GM12878 (cell line): ENCODE data around the gene ALDH1A2. TPM values are rescaled to one million over a fixed set of nuclear protein-coding genes. Genes with fewer than 3 reads are reported as not detected.

ENCODE experiments used
- ATAC-seq: fragments of 200-7000 bp; cut with Tn5 transposase; 3 replicates; pipeline ENCODE4 v1.9.1; 2020; ENCODE audit warnings: mild to moderate bottlenecking, moderate library complexity
- BruUV-seq: library from RNA; stranded (reverse); fragments of 400-500 nt; replicated peaks from 2 replicates; lab custom pipeline; 2021; lab: Mats Ljungman, UMichigan
- CTCF ChIA-PET: fragments of 300-600 bp; sonication (Branson Sonifier 250); formaldehyde crosslinking; extraction: SDS; loops from one replicate; lab custom pipeline; 2021; ENCODE audit warnings: inconsistent platforms; lab: Yijun Ruan, JAX
- POLR2A ChIA-PET: fragments of 350-600 bp; formaldehyde crosslinking; extraction: SDS; loops from one replicate; lab custom pipeline; 2021; ENCODE audit warnings: inconsistent platforms; lab: Charles Lee
- RAD21 ChIA-PET: fragments of 300-600 bp; sonication (Branson Sonifier 250); formaldehyde crosslinking; loops from one replicate; lab custom pipeline; 2023; ENCODE audit warnings: antibody characterized with exemption; ENCODE audit not compliant: unreplicated experiment; lab: Charles Lee
- SMC1A ChIA-PET: fragments of 300-600 bp; sonication (Branson Sonifier 250); formaldehyde crosslinking; loops from one replicate; lab custom pipeline; 2023; ENCODE audit not compliant: unreplicated experiment, uncharacterized antibody; lab: Charles Lee
- DNase-seq: peaks from one replicate; pipeline ENCODE4 v3.0.0-alpha.2; 2011; ENCODE audit warnings: low read depth, low spot score
- FAIRE-seq: peaks from 3 replicates; lab custom pipeline; 2011; peaks lifted over from hg19 to GRCh38; lab: Jason Lieb, UNC
- H2AFZ ChIP-seq: 2 replicates; pipeline ENCODE4 v1.6.0; 2011; ENCODE audit warnings: low read depth, low read length, control low read depth; ENCODE audit not compliant: control insufficient read depth
- H3K27ac ChIP-seq: 2 replicates; pipeline ENCODE4 v1.5.1; 2011; ENCODE audit warnings: control low read depth; ENCODE audit not compliant: control insufficient read depth, insufficient read depth
- H3K27me3 ChIP-seq, 2 experiments: replicated peaks in 1 of 2; 2 replicates each; pipeline versions ENCODE4 v1.6.0 to v1.6.1; 2011; ENCODE audit warnings: low read length in 1 of 2; ENCODE audit not compliant: control insufficient read depth in 2 of 2, insufficient read depth in 2 of 2
- H3K36me3 ChIP-seq, 2 experiments: 2 replicates each; pipeline ENCODE4 v1.5.1; 2011; ENCODE audit warnings: low read length in 1 of 2; ENCODE audit not compliant: control insufficient read depth in 2 of 2, insufficient read depth in 2 of 2
- H3K4me1 ChIP-seq: 2 replicates; pipeline ENCODE4 v1.6.1; 2011; ENCODE audit warnings: mild to moderate bottlenecking, low read length, moderate library complexity, mixed read lengths; ENCODE audit not compliant: control insufficient read depth, insufficient read depth
- H3K4me2 ChIP-seq: 2 replicates; pipeline ENCODE4 v1.6.0; 2011; ENCODE audit warnings: control low read depth; ENCODE audit not compliant: control insufficient read depth, insufficient read depth
- H3K4me3 ChIP-seq: fragments of 200-600 bp; sonication (generic); 2 replicates; pipeline ENCODE4 v1.5.1; 2016
- H3K79me2 ChIP-seq: 2 replicates; pipeline ENCODE4 v1.6.0; 2011; ENCODE audit warnings: low read length; ENCODE audit not compliant: control insufficient read depth, insufficient read depth
- H3K9ac ChIP-seq: 2 replicates; pipeline ENCODE4 v1.8.0; 2011; ENCODE audit warnings: low read length, control low read depth, mixed read lengths; ENCODE audit not compliant: control insufficient read depth, insufficient read depth
- H3K9me3 ChIP-seq: replicated peaks from 3 replicates; pipeline ENCODE4 v1.5.1; 2011; ENCODE audit warnings: mild to moderate bottlenecking, low read length; ENCODE audit not compliant: control insufficient read depth, insufficient read depth
- H4K20me1 ChIP-seq: 2 replicates; pipeline ENCODE4 v1.6.0; 2011; ENCODE audit not compliant: control insufficient read depth, insufficient read depth
- BCL3 ChIP-seq: IDR thresholded peaks from 2 replicates; pipeline ENCODE4 v1.6.1; 2011; ENCODE audit warnings: borderline replicate concordance, low read depth, mild to moderate bottlenecking, moderate library complexity, low read length; ENCODE audit not compliant: insufficient read depth, poor library complexity, severe bottlenecking
- IRF3 ChIP-seq: fragments of 450-650 bp; IDR thresholded peaks from 2 replicates; pipeline ENCODE4 v1.6.1; 2014; ENCODE audit warnings: mild to moderate bottlenecking
- MLLT1 ChIP-seq: fragments of 450-650 bp; IDR thresholded peaks from 2 replicates; pipeline ENCODE4 v1.6.1; 2016; ENCODE audit warnings: mild to moderate bottlenecking
- RBBP5 ChIP-seq: fragments of 200-600 bp; sonication (generic); conservative IDR thresholded peaks from 2 replicates; pipeline ENCODE4 v1.6.1; 2016
- SUZ12 ChIP-seq: fragments of 200-600 bp; sonication (generic); IDR thresholded peaks from one replicate; pipeline ENCODE4 v1.6.1; 2018; ENCODE audit warnings: antibody characterized with exemption, mild to moderate bottlenecking; ENCODE audit not compliant: unreplicated experiment
- TCF3 ChIP-seq: IDR thresholded peaks from 2 replicates; pipeline ENCODE4 v1.6.1; 2012; ENCODE audit warnings: low read depth, mild to moderate bottlenecking, low read length, borderline replicate concordance; ENCODE audit not compliant: insufficient read depth
- USF2 ChIP-seq: IDR thresholded peaks from 2 replicates; pipeline ENCODE4 v1.6.1; 2011; ENCODE audit warnings: low read depth, low read length, improper control_type of control experiment, borderline replicate concordance
- WGBS: methylation state at CpG from one replicate; pipeline ENCODE4 v1.1.6; 2016; ENCODE audit warnings: low lambda C conversion rate; ENCODE audit not compliant: insufficient replicate concordance, insufficient coverage; ENCODE audit errors: missing lambda C conversion rate; 5-methylcytosine and 5-hydroxymethylcytosine counted together
- in situ Hi-C: fragments of 300-500 bp; cut with MboI; formaldehyde crosslinking; loops from 9 replicates; pipeline ENCODE4 v1.14.3; 2018; ENCODE audit warnings: mixed read lengths
- intact Hi-C: fragments of 100-400 bp; cut with micrococcal nuclease; formaldehyde crosslinking; loops from one replicate; pipeline ENCODE4 v1.14.2; 2022; ENCODE audit not compliant: unreplicated experiment
- polyA plus RNA-seq, 11 experiments: library from polyadenylated mRNA; depleted of rRNA in 4 of 11; unstranded in 6 of 11; stranded (reverse) in 5 of 11; fragments of >200 nt; fragmentation: Nextera tagmentation in 4 of 11; fragmentation: Illumina TruSeq in 1 of 11; extraction: Ambion mirVana in 4 of 11; extraction: Trizol in 1 of 11; gene quantifications; 1 replicate in 1 of 11; 2 replicates in 10 of 11; pipeline versions ENCODE4 v1.2.1 to v1.2.3, GENCODE V29; 2011 to 2016; ENCODE audit warnings: inconsistent platforms in 2 of 11, missing spikeins in 2 of 11, low read depth in 1 of 11
- total RNA-seq, 4 experiments: library from RNA; depleted of rRNA in 3 of 4; stranded (reverse); fragments of >200 nt in 3 of 4; fragmentation: Illumina TruSeq in 1 of 4; extraction: Trizol in 1 of 4; gene quantifications; 2 replicates each; pipeline versions ENCODE4 v1.2.1 to v1.2.3, GENCODE V29; 2013 to 2021
- TF ChIP-seq, protein P1 (sequence below): fragments of 450-650 bp; IDR thresholded peaks from 2 replicates; pipeline ENCODE4 v1.6.1; 2018; ENCODE audit warnings: mild to moderate bottlenecking, low read depth, moderate library complexity; ENCODE audit not compliant: partially characterized antibody
- TF ChIP-seq, protein P2 (sequence below): fragments of 450-650 bp; formaldehyde crosslinking; IDR thresholded peaks from 2 replicates; pipeline ENCODE4 v1.4.0; 2022; ENCODE audit warnings: mild to moderate bottlenecking, moderate library complexity

Gene ALDH1A2
- total and polyA plus RNA-seq, 10 of the 15 experiments (the other 5 are each of a cell fraction or from before 2014, with no cell fraction given), result 0.06 to 0.92 (median 0.18) TPM; not detected in 5

- Histone ChIP-seq H3K9me3 (no peaks in the 10 kb centered on the region; the same call in 2 of the 3 replicates), H3K9ac (no peak overlapping the region), H3K4me2 (no peak overlapping the region), H3K27ac (no peak overlapping the region), H3K27me3 (peaks cover 2 to 16% of the 10 kb centered on the region in 2 experiments), H4K20me1 (no peaks in the 10 kb centered on the region), H3K4me1 (no peaks in the 10 kb centered on the region), H2AFZ (no peak overlapping the region), H3K79me2 (no peaks in the 10 kb centered on the region), H3K4me3 (no peak overlapping the region), H3K36me3 (no peaks in the 10 kb centered on the region)
- no peak for FAIRE-seq
- CTCF ChIA-PET, result interaction anchor here (0.7 to 1.7 kb wide), 4 partner anchors 9 to 119 kb away, joined by 3 to 5 read pairs (median 4); no protein-coding TSS in a partner anchor
- POLR2A ChIA-PET, result no interaction called here
- DNase-seq, result no peak
- intact Hi-C loops (loop anchor here (10.0 kb wide), 1 partner anchor 500 kb away; no protein-coding TSS in a partner anchor), in situ Hi-C loops (no loop called here)
- RAD21 ChIA-PET, result no interaction called here
- no peak for ATAC-seq
- WGBS, result 25% methylated on average over 22 of the region's 22 CpGs
- SMC1A ChIA-PET, result interaction anchor here (0.5 kb wide), 1 partner anchor 196 kb away, joined by 3 read pairs; no protein-coding TSS in a partner anchor
- no TSS peak for BruUV-seq
- TF ChIP-seq BCL3 (no peak), TCF3 (no peak), RBBP5 (no peak), SUZ12 (no peak), MLLT1 (no peak), IRF3 (no peak), USF2 (no peak)
- TF ChIP-seq, protein P1, sequence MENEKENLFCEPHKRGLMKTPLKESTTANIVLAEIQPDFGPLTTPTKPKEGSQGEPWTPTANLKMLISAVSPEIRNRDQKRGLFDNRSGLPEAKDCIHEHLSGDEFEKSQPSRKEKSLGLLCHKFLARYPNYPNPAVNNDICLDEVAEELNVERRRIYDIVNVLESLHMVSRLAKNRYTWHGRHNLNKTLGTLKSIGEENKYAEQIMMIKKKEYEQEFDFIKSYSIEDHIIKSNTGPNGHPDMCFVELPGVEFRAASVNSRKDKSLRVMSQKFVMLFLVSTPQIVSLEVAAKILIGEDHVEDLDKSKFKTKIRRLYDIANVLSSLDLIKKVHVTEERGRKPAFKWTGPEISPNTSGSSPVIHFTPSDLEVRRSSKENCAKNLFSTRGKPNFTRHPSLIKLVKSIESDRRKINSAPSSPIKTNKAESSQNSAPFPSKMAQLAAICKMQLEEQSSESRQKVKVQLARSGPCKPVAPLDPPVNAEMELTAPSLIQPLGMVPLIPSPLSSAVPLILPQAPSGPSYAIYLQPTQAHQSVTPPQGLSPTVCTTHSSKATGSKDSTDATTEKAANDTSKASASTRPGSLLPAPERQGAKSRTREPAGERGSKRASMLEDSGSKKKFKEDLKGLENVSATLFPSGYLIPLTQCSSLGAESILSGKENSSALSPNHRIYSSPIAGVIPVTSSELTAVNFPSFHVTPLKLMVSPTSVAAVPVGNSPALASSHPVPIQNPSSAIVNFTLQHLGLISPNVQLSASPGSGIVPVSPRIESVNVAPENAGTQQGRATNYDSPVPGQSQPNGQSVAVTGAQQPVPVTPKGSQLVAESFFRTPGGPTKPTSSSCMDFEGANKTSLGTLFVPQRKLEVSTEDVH, result no peak
- TF ChIP-seq, protein P2, sequence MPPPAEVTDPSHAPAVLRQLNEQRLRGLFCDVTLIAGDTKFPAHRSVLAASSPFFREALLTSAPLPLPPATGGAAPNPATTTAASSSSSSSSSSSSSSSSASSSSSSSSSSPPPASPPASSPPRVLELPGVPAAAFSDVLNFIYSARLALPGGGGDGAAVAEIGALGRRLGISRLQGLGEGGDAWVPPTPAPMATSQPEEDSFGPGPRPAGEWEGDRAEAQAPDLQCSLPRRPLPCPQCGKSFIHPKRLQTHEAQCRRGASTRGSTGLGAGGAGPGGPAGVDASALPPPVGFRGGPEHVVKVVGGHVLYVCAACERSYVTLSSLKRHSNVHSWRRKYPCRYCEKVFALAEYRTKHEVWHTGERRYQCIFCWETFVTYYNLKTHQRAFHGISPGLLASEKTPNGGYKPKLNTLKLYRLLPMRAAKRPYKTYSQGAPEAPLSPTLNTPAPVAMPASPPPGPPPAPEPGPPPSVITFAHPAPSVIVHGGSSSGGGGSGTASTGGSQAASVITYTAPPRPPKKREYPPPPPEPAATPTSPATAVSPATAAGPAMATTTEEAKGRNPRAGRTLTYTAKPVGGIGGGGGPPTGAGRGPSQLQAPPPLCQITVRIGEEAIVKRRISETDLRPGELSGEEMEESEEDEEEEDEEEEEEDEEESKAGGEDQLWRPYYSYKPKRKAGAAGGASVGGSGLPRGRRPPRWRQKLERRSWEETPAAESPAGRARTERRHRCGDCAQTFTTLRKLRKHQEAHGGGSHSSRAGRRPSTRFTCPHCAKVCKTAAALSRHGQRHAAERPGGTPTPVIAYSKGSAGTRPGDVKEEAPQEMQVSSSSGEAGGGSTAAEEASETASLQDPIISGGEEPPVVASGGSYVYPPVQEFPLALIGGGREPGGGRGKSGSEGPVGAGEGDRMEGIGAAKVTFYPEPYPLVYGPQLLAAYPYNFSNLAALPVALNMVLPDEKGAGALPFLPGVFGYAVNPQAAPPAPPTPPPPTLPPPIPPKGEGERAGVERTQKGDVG (CRISPR knock-in tag), result no peak
These were observed 1.2 kb downstream of the ALDH1A2 start for GRCh38 chr15:58064082-58064979.
